ENCODE data around the gene FBXO34. TPM values are rescaled to one million over a fixed set of nuclear protein-coding genes. Genes with fewer than 3 reads are reported as not detected.

The FBXO34 gene
- total and polyA plus RNA-seq, 9 of the 15 experiments (the other 6 are each of a cell fraction or from before 2014, with no cell fraction given): 6.3 to 24.9 (median 16.2) TPM

DNA sequence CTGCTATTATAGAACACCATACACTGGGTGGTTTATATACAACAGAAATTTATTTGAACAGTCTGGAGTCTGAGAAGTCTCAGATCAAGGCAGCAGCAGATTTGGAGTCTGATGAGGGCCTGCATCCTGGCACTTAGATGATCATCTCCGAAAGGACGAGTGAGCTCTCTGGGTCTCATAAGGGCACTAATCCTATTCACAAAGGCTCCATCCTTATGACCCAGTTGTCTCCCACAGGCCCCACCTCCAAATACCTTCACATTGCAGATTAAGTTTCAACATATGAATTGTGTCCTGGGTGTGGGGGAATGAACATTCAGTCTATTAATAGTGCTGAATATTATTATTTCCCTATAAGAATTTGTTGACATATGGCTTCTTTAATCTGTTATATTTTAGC is 53.6 kb downstream of the FBXO34 start:
- Histone ChIP-seq H3K27ac (ENCODE audit: extremely low read depth, low read depth, low read length) (no peak overlapping the region), H3K9me1 (ENCODE audit: control insufficient read depth, insufficient read depth, low read length) (no peaks in the 10 kb centered on the region), H3K36me3 (ENCODE audit: control insufficient read depth, insufficient read depth, low read length) (peaks cover 3% of the 10 kb centered on the region; the same call in 1 of the 3 replicates), H3K9ac (ENCODE audit: insufficient read depth in 1 of 2, low read depth in 2 of 2, low read length in 2 of 2) (no peak overlapping the region), H4K20me1 (replicated peaks; ENCODE audit: control insufficient read depth, insufficient read depth, low read length) (no peaks in the 10 kb centered on the region; the same call in none of the 2 replicates), H3K4me3 (no peak overlapping the region), H3K27me3 (ENCODE audit: control insufficient read depth in 2 of 2, insufficient read depth in 2 of 2, low read length in 2 of 2) (no peaks in the 10 kb centered on the region), H3K9me3 (replicated peaks; ENCODE audit: control insufficient read depth, insufficient read depth, low read depth, low read length) (no peaks in the 10 kb centered on the region), H2AFZ (ENCODE audit: low read depth, low read length) (no peak overlapping the region), H3K4me1 (replicated peaks in 1 of 2; ENCODE audit: control insufficient read depth in 2 of 2, insufficient read depth in 2 of 2, low read length in 2 of 2) (no peaks in the 10 kb centered on the region), H3K4me2 (ENCODE audit: insufficient read depth, low read length) (no peak overlapping the region), H3K79me2 (ENCODE audit: control insufficient read depth, insufficient read depth, low read length) (peaks cover 34% of the 10 kb centered on the region)
- WGBS (ENCODE audit: insufficient coverage, low coverage, missing lambda C conversion rate): 88% methylated on average over 2 of the region's 2 CpGs
- ChIA-PET CTCF (ENCODE audit: low intra/inter-chr PET ratio) (no interaction called here), POLR2A (no interaction called here)
- in situ Hi-C loops (cut with MboI) (no loop called here), intact Hi-C loops (cut with micrococcal nuclease) (no loop called here)
- ATAC-seq: no peak
- no TSS peak for BruUV-seq (replicated peaks)
- TF ChIP-seq NR2C2 (CRISPR knock-in tag; IDR thresholded peaks at IDR 0.05) (no peak), NR2C2 (tag; IDR thresholded peaks at IDR 0.05) (no peak), RBM15 (IDR thresholded peaks at IDR 0.05; ENCODE audit: insufficient read depth, low read length) (no peak), PTRF (tag; IDR thresholded peaks at IDR 0.05) (no peak)
- DNase-seq (ENCODE audit: extremely low read depth in 1 of 4, low spot score in 3 of 4): no peak
- FAIRE-seq: no peak

DNA sequence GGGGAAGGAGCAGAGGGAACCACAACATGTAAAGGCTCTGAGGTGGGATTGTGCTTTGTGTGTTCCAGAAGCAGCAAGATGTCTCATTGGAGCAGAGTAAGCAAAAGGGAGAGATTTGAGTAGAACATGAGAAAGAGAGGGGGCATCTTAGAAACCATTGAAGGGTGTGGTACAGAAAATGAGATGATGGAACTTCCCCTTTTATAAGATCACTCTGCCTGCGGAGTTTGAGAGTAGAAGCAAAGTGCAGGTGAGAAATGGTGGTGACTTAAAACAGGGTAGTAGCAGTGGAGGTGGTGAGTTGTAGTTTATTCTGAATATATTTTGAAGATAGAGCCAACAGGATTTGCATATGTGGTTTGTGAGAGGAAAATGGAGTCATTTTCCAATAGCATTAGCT is 56.0 kb downstream of the FBXO34 start:
- H3K36me3 ChIP-seq (ENCODE audit: control insufficient read depth, insufficient read depth, low read length): no peaks in the 10 kb centered on the region
- no peaks in the 10 kb centered on the region for H3K27me3 ChIP-seq (ENCODE audit: control insufficient read depth in 2 of 2, insufficient read depth in 2 of 2, low read length in 2 of 2)
- in situ Hi-C loops (cut with MboI) (no loop called here), intact Hi-C loops (cut with micrococcal nuclease) (no loop called here)
- H4K20me1 ChIP-seq (replicated peaks; ENCODE audit: control insufficient read depth, insufficient read depth, low read length): no peaks in the 10 kb centered on the region; the same call in none of the 2 replicates
- ATAC-seq (peak; percentile 49), DNase-seq (ENCODE audit: extremely low read depth in 1 of 4, low spot score in 3 of 4) (no peak), FAIRE-seq (no peak)
- no peak overlapping the region for H3K9ac ChIP-seq (ENCODE audit: insufficient read depth in 1 of 2, low read depth in 2 of 2, low read length in 2 of 2)
- H3K9me3 ChIP-seq (replicated peaks; ENCODE audit: control insufficient read depth, insufficient read depth, low read depth, low read length): no peaks in the 10 kb centered on the region
- H3K4me1 ChIP-seq (replicated peaks in 1 of 2; ENCODE audit: control insufficient read depth in 2 of 2, insufficient read depth in 2 of 2, low read length in 2 of 2): peaks cover 0 to 2% of the 10 kb centered on the region in 2 experiments; a peak in 3 of 5 replicates
- peaks cover 47% of the 10 kb centered on the region for H3K79me2 ChIP-seq (ENCODE audit: control insufficient read depth, insufficient read depth, low read length)
- H3K27ac ChIP-seq (ENCODE audit: extremely low read depth, low read depth, low read length): no peak overlapping the region
- no TSS peak for BruUV-seq (replicated peaks)
- 18% methylated on average over 1 of the region's 1 CpG for WGBS (ENCODE audit: insufficient coverage, low coverage, missing lambda C conversion rate)
- H3K9me1 ChIP-seq (ENCODE audit: control insufficient read depth, insufficient read depth, low read length): no peaks in the 10 kb centered on the region
- H2AFZ ChIP-seq (ENCODE audit: low read depth, low read length): no peak overlapping the region
- H3K4me3 ChIP-seq: no peak overlapping the region
- TF ChIP-seq ZNF184 (CRISPR knock-in tag; IDR thresholded peaks at IDR 0.05): peak; percentile 82
- TF ChIP-seq, protein P1, sequence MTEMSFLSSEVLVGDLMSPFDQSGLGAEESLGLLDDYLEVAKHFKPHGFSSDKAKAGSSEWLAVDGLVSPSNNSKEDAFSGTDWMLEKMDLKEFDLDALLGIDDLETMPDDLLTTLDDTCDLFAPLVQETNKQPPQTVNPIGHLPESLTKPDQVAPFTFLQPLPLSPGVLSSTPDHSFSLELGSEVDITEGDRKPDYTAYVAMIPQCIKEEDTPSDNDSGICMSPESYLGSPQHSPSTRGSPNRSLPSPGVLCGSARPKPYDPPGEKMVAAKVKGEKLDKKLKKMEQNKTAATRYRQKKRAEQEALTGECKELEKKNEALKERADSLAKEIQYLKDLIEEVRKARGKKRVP (CRISPR knock-in tag; IDR thresholded peaks at IDR 0.05): no peak
- ChIA-PET CTCF (ENCODE audit: low intra/inter-chr PET ratio) (no interaction called here), POLR2A (no interaction called here)
- H3K4me2 ChIP-seq (ENCODE audit: insufficient read depth, low read length): no peak overlapping the region
